Transverse colon (tissue), 4 donors: ENCODE measurements around the gene CCNI. TPM values are rescaled to one million over a fixed set of nuclear protein-coding genes. Genes with fewer than 3 reads are reported as not detected.

ENCODE experiments used
- DNase-seq: peaks from one replicate; pipeline ENCODE4 v3.0.0-alpha.2; 2019
- H3K27ac ChIP-seq, 4 donors: fragments of 200-600 bp; sonication (generic); 2 replicates each; pipeline ENCODE4 v1.5.1; 2016 to 2018; ENCODE audit warnings: inconsistent platforms in 4 of 4
- H3K27me3 ChIP-seq: fragments of 200-600 bp; sonication (generic); 2 replicates; pipeline ENCODE4 v1.5.1; 2017; ENCODE audit warnings: inconsistent platforms
- H3K36me3 ChIP-seq, 4 donors: fragments of 200-600 bp; sonication (generic); 2 replicates each; pipeline ENCODE4 v1.5.1; 2017 to 2019; ENCODE audit warnings: inconsistent platforms in 4 of 4
- H3K4me1 ChIP-seq, 4 donors: fragments of 200-600 bp; sonication (generic); 2 replicates each; pipeline ENCODE4 v1.5.1; 2017 to 2020; ENCODE audit warnings: inconsistent platforms in 4 of 4
- H3K4me3 ChIP-seq, 4 donors: fragments of 200-600 bp; sonication (generic); 1 replicate in 1 of 4; 2 replicates in 3 of 4; pipeline versions ENCODE4 v1.5.1 to v1.6.1; 2017 to 2019; ENCODE audit warnings: inconsistent platforms in 4 of 4
- H3K9me3 ChIP-seq, 2 donors: fragments of 200-600 bp; sonication (generic); 2 replicates each; pipeline ENCODE4 v1.5.1; 2017 to 2019; ENCODE audit warnings: inconsistent platforms in 2 of 2
- CTCF ChIP-seq, 5 experiments: fragments of 200-600 bp in 3 of 5; fragments of 450-650 bp in 2 of 5; sonication (generic) in 3 of 5; IDR thresholded peaks; 1 replicate in 2 of 5; 2 replicates in 3 of 5; pipeline ENCODE4 v1.5.1; 2016 to 2017; ENCODE audit warnings: antibody characterized with exemption in 5 of 5, inconsistent platforms in 3 of 5, mild to moderate bottlenecking in 2 of 5, moderate library complexity in 1 of 5
- EP300 ChIP-seq: sonication (generic); formaldehyde crosslinking; IDR thresholded peaks from one replicate; pipeline ENCODE4 v1.6.1; 2017; ENCODE audit warnings: antibody characterized with exemption, low read depth
- POLR2A ChIP-seq: fragments of 450-650 bp; IDR thresholded peaks from one replicate; pipeline ENCODE4 v1.6.1; 2016; ENCODE audit warnings: antibody characterized with exemption, mild to moderate bottlenecking, moderate library complexity
- POLR2AphosphoS5 ChIP-seq, 3 donors: sonication (generic); formaldehyde crosslinking; IDR thresholded peaks; one replicate each; pipeline ENCODE4 v1.6.1; 2016; ENCODE audit warnings: antibody characterized with exemption in 3 of 3
- WGBS, 2 donors: methylation state at CpG; one replicate each; pipeline ENCODE4 v1.1.5; 2018; ENCODE audit warnings: low coverage in 1 of 2; 5-methylcytosine and 5-hydroxymethylcytosine counted together
- in situ Hi-C, 4 donors: fragments of 200-750 bp; cut with MboI; loops; one replicate each; pipeline versions ENCODE4 v1.15.0 to v1.15.1; 2017; ENCODE audit warnings: low sequenced_read_pairs in 3 of 4, low pct_ligation_motif_present in 1 of 4, low pct_unique_long_range_greater_than_20kb in 1 of 4
- intact Hi-C: fragments of 100-400 bp; cut with DNase I; formaldehyde crosslinking; loops from one replicate; pipeline ENCODE4 v1.15.1; 2023; ENCODE audit warnings: low total_unique reads
- total RNA-seq, 4 donors: library from RNA; depleted of rRNA; stranded (reverse); fragments of >200 nt; gene quantifications; one replicate each; pipeline ENCODE4 v1.1.0, GENCODE V29; 2016

The CCNI gene
- total RNA-seq, 4 donors from 2014 or later, result 91.7 to 206 (median 154) TPM

GRCh38 chr4:77006753-77007353 is 68.9 kb downstream of the CCNI start:
- intact Hi-C loops, result no loop called here
- peak overlapping the region; percentile 39 to 47 (median 44) for H3K27ac ChIP-seq
- 68 to 78% methylated on average over 4 of the region's 4 CpGs for WGBS, 2 donors

GRCh38 chr4:77003400-77003799 is 72.4 kb downstream of the CCNI start:
- Histone ChIP-seq H3K4me1 (peaks cover 0 to 34% (median 6%) of the 10 kb centered on the region in 4 donors), H3K4me3 (no peak overlapping the region), H3K9me3 (no peaks in the 10 kb centered on the region), H3K36me3 (peaks cover 0 to 15% (median under 1%) of the 10 kb centered on the region in 4 donors), H3K27me3 (no peaks in the 10 kb centered on the region), H3K27ac (no peak overlapping the region)
- intact Hi-C loops (no loop called here), in situ Hi-C loops (no loop called here)
- TF ChIP-seq CTCF (IDR thresholded peaks at IDR 0.05) (no peak), POLR2AphosphoS5 (IDR thresholded peaks at IDR 0.05) (no peak), POLR2A (no peak), EP300 (no peak)
- DNase-seq, result no peak

More at GRCh38 chr4:77006753-77007353, 68.9 kb downstream of the CCNI start:
- Histone ChIP-seq H3K4me3 (no peak overlapping the region), H3K9me3 (no peaks in the 10 kb centered on the region), H3K27me3 (no peaks in the 10 kb centered on the region), H3K36me3 (no peaks in the 10 kb centered on the region), H3K4me1 (peaks cover 0 to 41% (median 3%) of the 10 kb centered on the region in 4 donors)
- in situ Hi-C loops, result no loop called here
- no peak for DNase-seq
- TF ChIP-seq CTCF (IDR thresholded peaks at IDR 0.05) (no peak), EP300 (no peak), POLR2AphosphoS5 (IDR thresholded peaks at IDR 0.05) (no peak), POLR2A (no peak)

- Histone ChIP-seq H3K27ac (peak overlapping the region; percentile 3 to 31 (median 22)), H3K4me3 (no peak overlapping the region), H3K27me3 (no peaks in the 10 kb centered on the region), H3K9me3 (no peaks in the 10 kb centered on the region), H3K36me3 (peaks cover 0 to 16% (median 2%) of the 10 kb centered on the region in 4 donors), H3K4me1 (peaks cover 0 to 27% (median 6%) of the 10 kb centered on the region in 4 donors)
- 63 to 65% methylated on average over 5 of the region's 5 CpGs for WGBS, 2 donors
- intact Hi-C loops (no loop called here), in situ Hi-C loops (no loop called here)
- TF ChIP-seq EP300, result no peak
- TF ChIP-seq POLR2A, result no peak
- no peak for TF ChIP-seq CTCF (IDR thresholded peaks at IDR 0.05)
- no peak for TF ChIP-seq POLR2AphosphoS5 (IDR thresholded peaks at IDR 0.05)
- DNase-seq, result no peak
Observed at GRCh38 chr4:77002321-77003107, 73.3 kb downstream of the CCNI start.

GRCh38 chr4:77001907-77002306 is 73.9 kb downstream of the CCNI start:
- DNase-seq, result no peak
- TF ChIP-seq POLR2A (no peak), POLR2AphosphoS5 (IDR thresholded peaks at IDR 0.05) (no peak), CTCF (IDR thresholded peaks at IDR 0.05) (no peak), EP300 (no peak)
- Histone ChIP-seq H3K27me3 (no peaks in the 10 kb centered on the region), H3K9me3 (no peaks in the 10 kb centered on the region), H3K27ac (peak overlapping the region; percentile 3 to 31 (median 22)), H3K4me3 (no peak overlapping the region), H3K4me1 (peaks cover 0 to 21% (median 6%) of the 10 kb centered on the region in 4 donors), H3K36me3 (peaks cover 0 to 19% (median 2%) of the 10 kb centered on the region in 4 donors)
- in situ Hi-C loops (no loop called here), intact Hi-C loops (no loop called here)
- WGBS, 2 donors, result 14 to 29% methylated on average over 1 of the region's 1 CpG
